Activated T-helper 2 cell treated with anti-CD3 and anti-CD28 coated beads, Interferon-gamma antibody, Interleukin-2, Interleukin-4, amounts not matched to agents 10 μg/mL and 5 μg/mL and 100 μg/mL, durations not matched to agents 14 hours and 24 hours and 36 hours (primary cell): Measurements from ENCODE around the gene XCR1. TPM values are rescaled to one million over a fixed set of nuclear protein-coding genes. Genes with fewer than 3 reads are reported as not detected.

Source experiments
- DNase-seq: peaks from one replicate; pipeline ENCODE4 v3.0.0; 2021; ENCODE audit warnings: low spot score
- H3K27ac Mint-ChIP-seq: one replicate; pipeline ENCODE4 v1.8.0; 2021; ENCODE audit warnings: mixed read lengths
- H3K27me3 Mint-ChIP-seq: one replicate; pipeline ENCODE4 v1.8.0; 2021; ENCODE audit warnings: low read depth, mixed read lengths
- H3K36me3 Mint-ChIP-seq: one replicate; pipeline ENCODE4 v1.8.0; 2021; ENCODE audit warnings: low read depth, mixed read lengths
- H3K4me1 Mint-ChIP-seq: one replicate; pipeline ENCODE4 v1.8.0; 2021; ENCODE audit warnings: low read depth, mixed read lengths
- H3K4me3 Mint-ChIP-seq: one replicate; pipeline ENCODE4 v1.8.0; 2021; ENCODE audit warnings: low read depth, mild to moderate bottlenecking, moderate library complexity, mixed read lengths
- H3K9me3 Mint-ChIP-seq: one replicate; pipeline ENCODE4 v1.8.0; 2021; ENCODE audit warnings: mixed read lengths
- intact Hi-C: fragments of 100-400 bp; cut with micrococcal nuclease; formaldehyde crosslinking; loops from one replicate; pipeline ENCODE4 v1.15.1; 2023
- total RNA-seq: library from RNA; stranded (reverse); gene quantifications from 2 replicates; pipeline ENCODE4 v1.2.3, GENCODE V29; 2022

Gene XCR1
- total RNA-seq, 1 donor from 2014 or later: 0.07 TPM

GRCh38 chr3:45983770-45984169 is 43.5 kb downstream of the XCR1 start:
- DNase-seq: no peak
- H3K27me3 Mint-ChIP-seq: no peaks in the 10 kb centered on the region
- intact Hi-C loops: no loop called here
- no peak overlapping the region for H3K4me3 Mint-ChIP-seq
- peaks cover 77% of the 10 kb centered on the region for H3K36me3 Mint-ChIP-seq
- H3K4me1 Mint-ChIP-seq: peaks cover 60% of the 10 kb centered on the region
- H3K27ac Mint-ChIP-seq: no peak overlapping the region
- no peaks in the 10 kb centered on the region for H3K9me3 Mint-ChIP-seq

DNA sequence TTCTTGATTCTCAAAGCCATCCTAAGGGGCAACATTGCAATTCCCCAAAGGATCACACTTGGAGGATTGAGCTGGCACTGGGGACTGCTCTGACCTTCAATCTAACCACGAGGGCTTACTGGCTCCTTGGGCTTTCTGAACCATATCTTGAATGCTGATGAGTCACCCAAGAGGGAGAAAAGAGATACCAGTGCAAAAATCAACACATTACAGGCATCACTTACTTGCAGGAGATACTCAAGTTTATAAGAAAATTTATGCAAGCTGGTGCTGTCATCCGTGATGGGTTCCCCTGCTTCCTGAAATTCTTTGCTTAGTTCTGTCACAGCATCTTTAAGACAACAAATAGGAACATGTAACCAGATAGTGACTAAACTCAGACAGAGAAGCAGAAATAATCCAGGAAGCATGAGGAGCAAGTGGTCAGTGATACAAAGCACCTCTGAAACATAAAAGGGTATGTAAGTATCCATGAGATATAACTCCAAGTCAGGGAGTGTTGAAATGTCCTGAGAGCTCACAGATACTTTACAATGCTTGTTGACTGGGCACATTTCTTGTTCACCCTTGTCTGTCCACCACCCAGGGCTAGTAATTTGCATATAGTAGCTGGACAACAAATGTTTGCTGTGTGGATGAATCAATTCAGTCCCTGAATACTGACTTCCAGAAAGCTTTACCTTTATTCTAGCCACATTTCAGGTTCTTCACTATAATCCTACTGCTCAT is 45.8 kb downstream of the XCR1 start:
- no peak for DNase-seq
- peaks cover 60% of the 10 kb centered on the region for H3K4me1 Mint-ChIP-seq
- peaks cover 81% of the 10 kb centered on the region for H3K36me3 Mint-ChIP-seq
- intact Hi-C loops: loop anchor here (1.0 to 2.0 kb wide), 4 partner anchors 12 to 38 kb away; partner anchors contain the start of gene CXCR6
- H3K9me3 Mint-ChIP-seq: peaks cover 4% of the 10 kb centered on the region
- no peaks in the 10 kb centered on the region for H3K27me3 Mint-ChIP-seq
- peak overlapping the region; percentile 91 for H3K27ac Mint-ChIP-seq
- peak overlapping the region; percentile 60 for H3K4me3 Mint-ChIP-seq

DNA sequence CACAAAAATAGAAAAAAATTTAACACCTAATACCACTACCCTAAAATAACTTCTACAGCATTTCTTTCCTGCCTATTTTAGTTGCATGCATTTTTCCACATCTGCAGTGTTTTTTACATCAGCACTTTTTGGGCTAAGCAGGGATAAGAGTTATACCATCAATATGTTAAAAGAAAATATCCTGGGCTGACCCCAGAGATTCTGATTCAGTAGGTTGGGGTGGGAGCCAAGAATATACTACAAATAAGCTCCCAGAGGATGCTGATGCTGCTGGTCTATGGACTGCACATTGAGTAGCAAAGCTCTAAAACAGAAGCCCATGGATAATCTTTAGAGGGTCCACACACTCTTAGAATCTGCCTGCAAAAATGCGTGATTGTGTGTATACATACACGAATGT is 46.5 kb downstream of the XCR1 start:
- DNase-seq: no peak
- Mint-ChIP-seq H3K4me1 (peaks cover 63% of the 10 kb centered on the region), H3K36me3 (peaks cover 86% of the 10 kb centered on the region), H3K27me3 (no peaks in the 10 kb centered on the region), H3K9me3 (peaks cover 4% of the 10 kb centered on the region), H3K4me3 (peak overlapping the region; percentile 60), H3K27ac (peak overlapping the region; percentile 91)
- intact Hi-C loops: loop anchor here (1.0 to 2.0 kb wide), 6 partner anchors 7 to 84 kb away; partner anchors contain the start of gene CXCR6

- H3K4me1 Mint-ChIP-seq: peaks cover 63% of the 10 kb centered on the region
- peak overlapping the region; percentile 70 for H3K27ac Mint-ChIP-seq
- peak overlapping the region; percentile 39 for H3K4me3 Mint-ChIP-seq
- DNase-seq: no peak
- peaks cover 91% of the 10 kb centered on the region for H3K36me3 Mint-ChIP-seq
- H3K27me3 Mint-ChIP-seq: no peaks in the 10 kb centered on the region
- H3K9me3 Mint-ChIP-seq: peaks cover 4% of the 10 kb centered on the region
- intact Hi-C loops: loop anchor here (1.0 to 2.0 kb wide), 3 partner anchors 8 to 85 kb away; no protein-coding TSS in a partner anchor
These were observed 47.0 kb downstream of the XCR1 start for GRCh38 chr3:45980229-45980813.

DNA sequence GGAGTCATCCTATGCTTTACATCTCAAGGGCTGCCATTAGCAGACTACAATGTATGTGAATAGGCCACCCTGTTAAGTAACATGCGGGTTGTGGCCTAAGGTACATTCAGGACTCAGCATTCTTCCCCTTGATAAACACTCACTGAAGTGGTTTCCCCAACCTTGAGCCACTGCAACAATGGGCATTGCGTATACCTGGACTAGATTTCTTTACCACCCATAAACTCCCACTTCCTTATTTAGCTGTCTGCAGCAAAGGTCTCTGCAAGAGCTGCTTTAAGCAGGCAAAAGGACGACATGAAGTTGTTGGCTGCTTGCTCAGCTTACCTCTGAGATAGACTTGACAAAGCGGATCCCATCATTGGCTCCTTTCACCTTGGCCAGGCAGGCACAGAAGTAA is 47.9 kb downstream of the XCR1 start:
- no peaks in the 10 kb centered on the region for H3K27me3 Mint-ChIP-seq
- H3K27ac Mint-ChIP-seq: peak overlapping the region; percentile 70
- H3K4me3 Mint-ChIP-seq: peak overlapping the region; percentile 42
- no peak for DNase-seq
- intact Hi-C loops: loop anchor here (5.0 kb wide), 1 partner anchor 287 kb away; no protein-coding TSS in a partner anchor
- H3K9me3 Mint-ChIP-seq: peaks cover 4% of the 10 kb centered on the region
- H3K4me1 Mint-ChIP-seq: peaks cover 66% of the 10 kb centered on the region
- peaks cover 92% of the 10 kb centered on the region for H3K36me3 Mint-ChIP-seq

DNA sequence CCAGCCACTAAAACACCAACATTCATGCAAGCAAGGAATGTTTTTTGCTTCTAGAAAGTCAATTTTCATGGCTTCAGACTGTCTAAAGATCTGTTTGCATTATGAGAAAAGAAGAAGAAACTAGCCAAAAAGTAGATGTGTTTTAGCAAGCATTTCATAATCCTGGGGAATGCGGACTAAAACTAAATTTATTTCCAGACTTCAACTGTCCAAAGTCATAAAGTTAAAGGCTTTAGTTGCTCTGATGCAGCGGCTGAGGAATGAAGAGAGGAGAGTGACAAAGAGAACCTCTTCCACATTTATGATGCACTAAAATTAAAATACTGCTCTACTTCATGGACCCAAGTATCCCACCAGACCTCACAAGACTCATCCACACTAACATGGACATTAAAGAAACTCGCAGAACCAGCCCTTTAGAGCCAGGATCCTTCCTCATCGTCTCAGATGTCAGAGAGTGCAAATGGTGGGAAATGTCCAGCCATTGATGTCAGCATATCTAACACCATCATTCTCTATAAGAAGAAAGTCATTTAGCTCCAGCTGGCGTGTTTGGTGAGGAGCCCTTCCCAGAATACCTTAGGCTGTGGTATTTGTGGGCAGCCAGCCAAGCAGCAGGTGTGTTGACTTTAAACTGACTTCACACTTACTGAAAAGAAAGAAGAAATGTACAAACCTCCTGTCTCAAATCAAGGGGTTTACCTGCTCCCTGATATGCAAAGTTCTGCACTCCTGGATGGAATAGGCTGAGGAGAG is 49.1 kb downstream of the XCR1 start:
- Mint-ChIP-seq H3K27ac (peak overlapping the region; percentile 98), H3K27me3 (no peaks in the 10 kb centered on the region), H3K9me3 (peaks cover 4% of the 10 kb centered on the region), H3K36me3 (peaks cover 92% of the 10 kb centered on the region), H3K4me1 (peaks cover 74% of the 10 kb centered on the region), H3K4me3 (peak overlapping the region; percentile 81)
- intact Hi-C loops: loop anchor here (5.0 kb wide), 1 partner anchor 286 kb away; no protein-coding TSS in a partner anchor
- peak; percentile 58 for DNase-seq

DNA sequence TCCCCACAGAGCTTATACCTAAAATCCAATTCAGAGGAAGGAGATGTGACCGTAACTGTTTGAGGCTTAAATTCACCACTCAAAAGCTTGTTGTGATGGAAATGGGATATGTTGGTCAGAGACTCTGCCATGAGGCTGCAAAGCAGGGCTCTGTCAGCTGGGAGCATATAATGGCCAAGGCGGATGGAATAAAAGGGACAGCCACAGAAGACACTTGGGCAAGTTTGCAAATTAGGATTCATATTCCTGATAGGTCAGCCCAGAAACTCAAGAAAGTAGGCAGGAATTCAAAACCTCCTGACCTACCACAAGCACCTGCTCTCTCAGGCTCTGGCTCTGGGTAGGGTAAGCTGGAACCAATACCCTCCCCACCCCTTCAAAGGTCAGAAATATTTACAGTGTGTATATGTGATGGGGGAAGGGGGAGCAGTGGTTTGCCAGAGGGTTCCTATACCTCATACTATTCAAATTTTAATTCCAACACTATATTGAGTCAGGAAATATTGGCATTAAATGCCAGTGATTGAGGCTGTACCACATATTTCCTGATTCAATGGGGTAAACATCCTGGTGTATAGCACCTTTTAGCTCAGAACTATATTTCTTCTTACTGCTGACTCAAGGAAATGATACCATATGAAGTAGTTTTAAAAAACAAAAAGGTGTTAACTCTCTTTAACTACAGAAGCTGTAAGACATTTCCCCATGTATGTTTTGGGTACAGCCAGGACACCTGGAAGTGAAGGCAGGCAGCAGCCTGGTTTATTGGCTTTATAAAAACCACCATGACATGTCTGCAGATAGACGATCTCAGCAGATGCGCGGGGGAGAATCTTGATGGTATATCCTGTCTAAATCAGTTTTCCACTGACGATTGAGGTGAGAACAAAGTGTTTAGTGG is 50.8 kb downstream of the XCR1 start:
- DNase-seq: no peak
- Mint-ChIP-seq H3K27me3 (no peaks in the 10 kb centered on the region), H3K36me3 (peaks cover 90% of the 10 kb centered on the region), H3K9me3 (peaks cover 4% of the 10 kb centered on the region), H3K4me3 (peak overlapping the region; percentile 54), H3K27ac (peak overlapping the region; percentile 91), H3K4me1 (peaks cover 86% of the 10 kb centered on the region)
- intact Hi-C loops: loop anchor here (1.0 to 5.0 kb wide), 4 partner anchors 12 to 394 kb away; partner anchors contain the start of gene CCR5

GRCh38 chr3:45975686-45976085 is 51.6 kb downstream of the XCR1 start:
- peak overlapping the region; percentile 41 for H3K4me3 Mint-ChIP-seq
- H3K4me1 Mint-ChIP-seq: peaks cover 85% of the 10 kb centered on the region
- peaks cover 92% of the 10 kb centered on the region for H3K36me3 Mint-ChIP-seq
- no peak for DNase-seq
- peaks cover 4% of the 10 kb centered on the region for H3K9me3 Mint-ChIP-seq
- intact Hi-C loops: loop anchor here (1.0 to 5.0 kb wide), 4 partner anchors 11 to 395 kb away; partner anchors contain the start of gene CCR5
- H3K27me3 Mint-ChIP-seq: no peaks in the 10 kb centered on the region
- H3K27ac Mint-ChIP-seq: peak overlapping the region; percentile 91

GRCh38 chr3:45974686-45975085 is 52.6 kb downstream of the XCR1 start:
- H3K27ac Mint-ChIP-seq: peak overlapping the region; percentile 30
- no peaks in the 10 kb centered on the region for H3K27me3 Mint-ChIP-seq
- peaks cover 93% of the 10 kb centered on the region for H3K36me3 Mint-ChIP-seq
- H3K4me1 Mint-ChIP-seq: peaks cover 86% of the 10 kb centered on the region
- DNase-seq: no peak
- intact Hi-C loops: loop anchor here (5.0 kb wide), 1 partner anchor 282 kb away; no protein-coding TSS in a partner anchor
- peaks cover 4% of the 10 kb centered on the region for H3K9me3 Mint-ChIP-seq
- H3K4me3 Mint-ChIP-seq: no peak overlapping the region

- Mint-ChIP-seq H3K4me3 (no peak overlapping the region), H3K4me1 (peaks cover 77% of the 10 kb centered on the region), H3K36me3 (peaks cover 93% of the 10 kb centered on the region), H3K9me3 (no peaks in the 10 kb centered on the region), H3K27me3 (no peaks in the 10 kb centered on the region), H3K27ac (peak overlapping the region; percentile 78)
- no peak for DNase-seq
- intact Hi-C loops: loop anchor here (1.0 kb wide), 1 partner anchor 8 kb away; no protein-coding TSS in a partner anchor
These were observed 54.5 kb downstream of the XCR1 start for GRCh38 chr3:45972534-45973402.

DNA sequence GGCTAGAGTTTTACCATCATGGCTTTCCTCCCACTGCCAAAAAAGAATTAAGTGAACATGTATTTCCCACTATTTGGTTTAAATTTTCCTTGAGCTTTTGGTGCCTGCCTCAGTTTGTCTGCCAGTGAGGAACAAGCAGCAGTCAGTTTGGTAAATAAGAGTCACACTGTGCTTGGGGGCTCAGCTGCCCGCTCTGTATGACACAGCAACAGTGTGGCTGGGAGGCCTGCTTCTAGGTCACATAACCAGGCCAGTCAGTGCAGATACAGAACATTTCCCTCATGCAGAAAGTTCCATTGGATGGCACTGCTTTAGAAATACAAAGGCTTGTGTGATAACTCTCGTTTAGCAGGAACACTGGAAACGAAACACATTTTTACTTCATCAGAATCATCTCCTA is 57.3 kb downstream of the XCR1 start:
- Mint-ChIP-seq H3K4me3 (no peak overlapping the region), H3K27me3 (no peaks in the 10 kb centered on the region), H3K27ac (peak overlapping the region; percentile 21), H3K36me3 (peaks cover 96% of the 10 kb centered on the region), H3K9me3 (no peaks in the 10 kb centered on the region), H3K4me1 (peaks cover 69% of the 10 kb centered on the region)
- no peak for DNase-seq
- intact Hi-C loops: no loop called here
